Fibroblast of the aortic adventitia (primary cell): ENCODE results near the gene VPS26B. TPM values are rescaled to one million over a fixed set of nuclear protein-coding genes. Genes with fewer than 3 reads are reported as not detected.
"Not testable (repeated sequence)": the region's sequence is repeated elsewhere in the genome, so short reads cannot be mapped to it uniquely, and the experiment has no call there.

Experiments
- DNase-seq: peaks from one replicate; pipeline ENCODE4 v3.0.0-alpha.2; 2010; ENCODE audit warnings: low read depth
- H3K4me3 ChIP-seq: 2 replicates; pipeline ENCODE4 v1.5.1; 2011; ENCODE audit warnings: low read depth, mild to moderate bottlenecking, control low read depth, low read length, moderate library complexity
- CTCF ChIP-seq: IDR thresholded peaks from 2 replicates; pipeline ENCODE4 v1.5.1; 2011; ENCODE audit warnings: mild to moderate bottlenecking, low read length, control low read depth, inconsistent platforms; ENCODE audit not compliant: insufficient read depth
- total RNA-seq: library from RNA; depleted of rRNA; stranded (reverse); fragments of >200 nt; gene quantifications from 2 replicates; pipeline ENCODE4 v1.2.3, GENCODE V29; 2012; ENCODE audit warnings: low replicate concordance

VPS26B gene
- total RNA-seq, 1 donor: 41.7 TPM

- no peak overlapping the region for H3K4me3 ChIP-seq
- no peak for DNase-seq
- TF ChIP-seq CTCF: no peak
These were observed 52.9 kb downstream of the VPS26B start for GRCh38 chr11:134277183-134278001.

DNA sequence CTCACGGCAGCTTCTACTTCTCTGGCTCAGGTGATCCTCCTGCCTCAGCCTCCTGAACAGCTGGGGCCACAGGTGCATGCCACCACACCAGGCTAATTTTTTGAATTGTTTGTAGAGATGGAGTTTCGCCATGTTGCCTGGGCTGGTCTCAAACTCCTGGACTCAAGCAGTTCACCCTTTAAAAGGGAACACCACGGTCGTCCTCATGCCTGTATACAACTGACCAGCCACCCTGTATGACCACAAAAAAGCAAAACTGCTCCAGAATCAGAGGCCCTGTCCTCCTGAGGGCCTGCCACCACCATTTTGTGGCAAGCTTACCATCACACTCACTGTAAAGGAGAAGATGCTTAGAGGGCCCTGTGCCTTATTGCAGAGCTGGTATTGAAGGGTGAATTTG is 53.9 kb downstream of the VPS26B start:
- no peak for TF ChIP-seq CTCF
- no peak for DNase-seq

DNA sequence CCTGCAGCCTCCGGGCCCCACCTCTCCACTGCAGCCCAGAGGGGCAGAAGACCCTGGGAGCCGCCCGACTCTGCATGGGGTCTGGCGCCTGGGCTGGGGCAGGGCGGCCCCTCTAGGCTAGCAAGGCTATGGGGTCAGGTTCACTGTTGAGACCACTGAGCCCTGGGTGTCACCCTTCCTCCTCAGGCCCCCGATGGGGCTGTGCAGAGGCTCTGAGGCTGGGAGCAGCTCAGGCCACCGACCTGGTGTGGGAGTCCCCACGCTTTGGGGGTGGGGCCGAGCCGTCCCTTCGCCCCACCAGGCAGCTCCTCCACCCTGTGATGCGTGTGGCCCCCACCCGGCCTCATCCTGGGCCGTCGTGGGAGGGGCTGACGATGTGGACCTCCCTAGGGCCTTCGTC is 57.2 kb downstream of the VPS26B start:
- not testable (repeated sequence) for H3K4me3 ChIP-seq, DNase-seq

More for the DNA sequence above, 53.9 kb downstream of the VPS26B start:
- no peak overlapping the region for H3K4me3 ChIP-seq

DNA sequence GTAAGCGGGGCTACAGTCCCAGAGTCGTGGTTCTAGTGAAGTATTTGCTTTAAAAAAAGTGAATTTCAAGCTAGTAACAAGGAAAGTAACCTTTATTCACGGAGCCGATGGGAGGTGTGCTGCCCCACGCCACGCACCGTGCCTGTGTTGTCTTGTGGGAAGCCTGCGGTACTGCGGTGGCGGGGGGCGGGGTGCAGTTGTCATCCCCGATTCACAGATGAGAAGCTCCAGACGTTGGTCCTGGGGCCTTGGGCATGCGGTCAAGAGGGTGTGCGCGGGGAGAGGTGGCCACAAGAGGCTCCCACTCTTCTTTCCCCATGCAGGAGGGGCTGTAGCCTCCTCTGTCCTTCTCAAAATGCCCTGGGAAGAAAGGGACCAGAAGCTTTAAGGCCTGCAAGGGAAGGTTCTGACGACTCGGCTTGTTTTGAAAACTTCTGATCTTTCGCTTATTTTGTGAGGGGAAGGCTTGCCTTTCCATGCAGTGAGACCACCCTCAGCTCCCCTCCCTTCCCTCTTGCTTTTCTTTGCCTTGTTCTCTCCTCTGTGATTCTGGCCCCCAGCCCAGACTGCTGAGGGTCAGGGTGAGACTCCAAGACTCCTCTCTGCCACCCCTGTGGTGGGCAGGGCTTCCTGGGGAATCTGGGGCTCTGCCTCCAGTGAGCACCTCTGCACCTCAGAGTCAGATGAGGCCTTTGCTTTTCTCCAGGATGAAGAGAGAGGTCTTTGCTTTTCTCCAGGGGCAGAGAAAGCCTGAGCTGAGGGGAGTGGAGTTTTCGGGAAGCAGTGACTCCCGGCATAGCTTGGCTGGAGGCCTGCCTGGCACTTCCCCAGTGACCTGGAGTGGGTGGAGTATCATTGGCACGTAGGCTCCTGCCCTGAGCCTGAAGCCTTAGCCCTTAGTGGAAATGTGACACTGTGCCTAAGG is 57.9 kb downstream of the VPS26B start:
- no peak for DNase-seq
- H3K4me3 ChIP-seq: no peak overlapping the region
- no peak for TF ChIP-seq CTCF

GRCh38 chr11:134283461-134284230 is 59.2 kb downstream of the VPS26B start:
- H3K4me3 ChIP-seq: no peak overlapping the region
- TF ChIP-seq CTCF: no peak
- no peak for DNase-seq

DNA sequence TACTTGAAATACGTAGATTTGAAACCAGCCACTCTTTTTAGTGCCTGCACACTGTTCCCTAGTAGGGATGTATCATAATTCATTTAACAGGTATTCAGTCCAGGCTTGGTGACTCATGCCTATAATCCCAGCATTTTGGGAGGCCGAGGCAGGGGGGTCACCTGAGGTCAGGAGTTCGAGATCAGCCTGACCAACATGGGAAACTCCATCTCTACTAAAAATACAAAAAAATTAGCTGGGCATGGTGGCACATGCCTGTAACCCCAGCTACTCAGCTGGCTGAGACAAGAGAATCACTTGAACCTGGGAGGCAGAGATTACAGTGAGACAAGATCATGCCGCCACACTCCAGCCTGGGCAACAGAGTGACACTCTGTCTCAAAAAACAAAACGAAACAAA is 59.9 kb downstream of the VPS26B start:
- H3K4me3 ChIP-seq, DNase-seq: not testable (repeated sequence)

- DNase-seq: no peak
- no peak overlapping the region for H3K4me3 ChIP-seq
- no peak for TF ChIP-seq CTCF
These were observed 63.1 kb downstream of the VPS26B start for GRCh38 chr11:134287561-134287960.
